Osteocyte (in vitro differentiated cells): ENCODE measurements around the gene OR52E5. TPM values are rescaled to one million over a fixed set of nuclear protein-coding genes. Genes with fewer than 3 reads are reported as not detected.

Source experiments
- DNase-seq: peaks from one replicate; pipeline ENCODE4 v3.0.0; 2021; ENCODE audit warnings: mixed read lengths; ENCODE audit not compliant: unreplicated experiment; ENCODE audit errors: extremely low spot score
- H3K27ac Mint-ChIP-seq: one replicate; pipeline ENCODE4 v1.8.0; 2021; ENCODE audit warnings: mild to moderate bottlenecking, mixed read lengths; ENCODE audit not compliant: unreplicated experiment
- H3K27me3 Mint-ChIP-seq: one replicate; pipeline ENCODE4 v1.8.0; 2021; ENCODE audit warnings: mixed read lengths; ENCODE audit not compliant: unreplicated experiment
- H3K36me3 Mint-ChIP-seq: one replicate; pipeline ENCODE4 v1.8.0; 2021; ENCODE audit warnings: mixed read lengths; ENCODE audit not compliant: unreplicated experiment
- H3K4me1 Mint-ChIP-seq: one replicate; pipeline ENCODE4 v1.8.0; 2021; ENCODE audit warnings: mixed read lengths; ENCODE audit not compliant: unreplicated experiment
- H3K4me3 Mint-ChIP-seq: one replicate; pipeline ENCODE4 v1.8.0; 2021; ENCODE audit warnings: mild to moderate bottlenecking, moderate library complexity, mixed read lengths; ENCODE audit not compliant: unreplicated experiment
- H3K9me3 Mint-ChIP-seq: one replicate; pipeline ENCODE4 v1.8.0; 2021; ENCODE audit warnings: mixed read lengths; ENCODE audit not compliant: unreplicated experiment
- CTCF ChIP-seq: fragments of 200-600 bp; sonication (generic); IDR thresholded peaks from 2 replicates; pipeline ENCODE4 v1.5.0; 2021; ENCODE audit warnings: antibody characterized with exemption, mild to moderate bottlenecking, moderate library complexity
- total RNA-seq: library from RNA; stranded (reverse); gene quantifications from 2 replicates; pipeline ENCODE4 v1.2.1, GENCODE V29; 2021

The OR52E5 gene
- total RNA-seq, 1 donor from 2014 or later: not detected

- H3K4me3 Mint-ChIP-seq: no peak overlapping the region
- no peak for DNase-seq
- no peaks in the 10 kb centered on the region for H3K36me3 Mint-ChIP-seq
- no peak overlapping the region for H3K27ac Mint-ChIP-seq
- no peaks in the 10 kb centered on the region for H3K4me1 Mint-ChIP-seq
- H3K27me3 Mint-ChIP-seq: no peaks in the 10 kb centered on the region
- TF ChIP-seq CTCF: no peak
- peaks cover 36% of the 10 kb centered on the region for H3K9me3 Mint-ChIP-seq
Measured at GRCh38 chr11:5923427-5923776, 30.4 kb downstream of the OR52E5 start.

- H3K4me1 Mint-ChIP-seq: no peaks in the 10 kb centered on the region
- no peaks in the 10 kb centered on the region for H3K36me3 Mint-ChIP-seq
- peaks cover 37% of the 10 kb centered on the region for H3K9me3 Mint-ChIP-seq
- no peak overlapping the region for H3K27ac Mint-ChIP-seq
- H3K27me3 Mint-ChIP-seq: no peaks in the 10 kb centered on the region
- DNase-seq: no peak
- H3K4me3 Mint-ChIP-seq: no peak overlapping the region
- no peak for TF ChIP-seq CTCF
Measured at GRCh38 chr11:5923794-5924193, 30.8 kb downstream of the OR52E5 start.

GRCh38 chr11:5928271-5928670 is 35.3 kb downstream of the OR52E5 start:
- no peak for DNase-seq
- H3K4me1 Mint-ChIP-seq: no peaks in the 10 kb centered on the region
- no peak for TF ChIP-seq CTCF
- no peaks in the 10 kb centered on the region for H3K27me3 Mint-ChIP-seq
- H3K27ac Mint-ChIP-seq: no peak overlapping the region
- H3K36me3 Mint-ChIP-seq: peaks cover 2% of the 10 kb centered on the region
- H3K4me3 Mint-ChIP-seq: no peak overlapping the region
- peaks cover 65% of the 10 kb centered on the region for H3K9me3 Mint-ChIP-seq

GRCh38 chr11:5928811-5929210 is 35.8 kb downstream of the OR52E5 start:
- Mint-ChIP-seq H3K9me3 (peaks cover 69% of the 10 kb centered on the region), H3K4me1 (no peaks in the 10 kb centered on the region)
- DNase-seq: peak; percentile 78

More at GRCh38 chr11:5928811-5929210, 35.8 kb downstream of the OR52E5 start:
- H3K4me3 Mint-ChIP-seq: no peak overlapping the region
- no peak for TF ChIP-seq CTCF
- peaks cover 2% of the 10 kb centered on the region for H3K36me3 Mint-ChIP-seq
- no peak overlapping the region for H3K27ac Mint-ChIP-seq
- no peaks in the 10 kb centered on the region for H3K27me3 Mint-ChIP-seq
